GM18511 (cell line): ENCODE results near the gene RABL6.
"Not testable (repeated sequence)": the region's sequence is repeated elsewhere in the genome, so short reads cannot be mapped to it uniquely, and the experiment has no call there.

Experiments
- ATAC-seq: cut with Tn5 transposase; IDR thresholded peaks from one replicate; pipeline ENCODE4 v1.9.1; 2021; ENCODE audit warnings: mild to moderate bottlenecking, moderate library complexity; ENCODE audit not compliant: unreplicated experiment

Gene RABL6

DNA sequence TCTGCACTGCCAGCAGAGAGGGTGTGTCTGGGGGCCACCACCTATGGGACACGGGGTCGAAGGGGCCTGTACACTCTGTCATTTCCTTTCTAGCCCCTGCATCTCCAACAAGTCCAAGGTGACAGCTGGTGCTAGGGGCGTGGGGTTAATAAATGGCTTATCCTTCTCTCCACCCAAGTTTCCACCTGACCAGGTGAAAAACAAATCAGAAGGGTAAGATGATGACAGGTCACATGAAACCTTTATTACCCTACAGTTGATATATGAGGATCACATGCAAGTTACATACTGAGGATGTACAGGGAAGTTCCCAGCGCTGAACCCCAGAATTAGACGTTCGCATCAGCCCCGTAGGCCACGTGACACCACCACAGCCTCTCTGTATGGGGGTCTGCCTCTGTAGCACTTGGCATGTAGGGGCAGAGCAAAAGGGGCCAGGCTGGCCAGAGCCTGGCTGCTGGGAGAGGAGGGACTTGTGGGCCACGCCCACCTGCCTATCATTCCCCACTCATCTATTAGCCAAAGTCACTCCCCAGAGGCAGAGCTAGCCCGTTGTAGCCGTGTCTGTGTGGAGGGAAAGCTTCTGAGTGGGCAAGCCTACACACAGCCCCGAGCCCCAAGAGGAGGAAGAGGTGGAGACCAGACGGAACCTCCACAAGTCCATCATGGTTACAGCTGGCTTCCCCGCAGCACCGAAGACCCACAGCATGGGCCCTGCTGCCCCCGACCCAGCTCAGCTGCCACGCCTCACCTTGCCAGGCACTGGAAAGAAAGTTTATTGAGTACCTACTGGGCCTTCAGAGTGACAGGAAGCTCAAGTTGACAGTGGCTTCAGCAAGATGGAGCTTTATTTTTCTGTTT, 14.4 kb upstream of the RABL6 start:
- no peak for ATAC-seq

DNA sequence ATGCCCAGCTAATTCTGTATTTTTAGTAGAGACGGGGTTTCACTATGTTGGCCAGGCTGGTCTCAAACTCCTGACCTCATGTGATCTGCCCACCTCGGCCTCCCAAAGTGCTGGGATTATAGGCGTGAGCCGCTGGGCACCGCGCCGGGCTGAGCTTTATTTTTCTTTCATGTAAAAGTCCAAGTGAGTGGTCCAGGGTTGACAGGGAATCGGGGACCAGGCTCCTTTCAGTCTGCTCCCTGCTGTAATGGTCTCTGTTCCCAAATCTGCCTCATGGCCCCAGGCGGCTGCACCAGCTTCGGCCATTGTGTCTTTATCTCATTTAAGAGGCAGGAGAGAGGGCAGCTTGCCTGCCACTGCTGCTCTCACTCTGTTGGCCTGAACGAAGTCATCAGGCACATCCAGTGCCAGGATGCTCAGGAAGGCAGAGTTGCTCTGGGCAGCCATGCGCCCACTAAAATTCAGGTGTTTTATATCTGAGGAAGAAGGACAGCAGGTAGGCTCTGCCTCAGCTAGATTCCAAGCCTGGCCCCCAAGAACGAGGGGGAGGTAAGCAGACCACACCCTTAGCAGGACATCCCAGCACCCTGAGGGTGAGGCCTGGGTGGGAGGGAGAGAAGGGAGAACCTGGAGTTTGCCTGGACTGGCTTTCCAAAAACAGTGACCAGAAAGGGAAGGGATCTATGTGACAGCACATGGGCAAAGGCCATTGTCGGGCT, 13.3 kb upstream of the RABL6 start:
- no peak for ATAC-seq

- ATAC-seq = no peak
Observed at GRCh38 chr9:136795000-136795348, 12.8 kb upstream of the RABL6 start.

GRCh38 chr9:136796238-136796774, 11.4 kb upstream of the RABL6 start, which contains the start of gene CCDC183:
CCDC183 (plus strand) TSS chr9:136796338; CDS start chr9:136796398, 60 bp downstream.
- ATAC-seq = no peak

GRCh38 chr9:136796775-136797347, 10.9 kb upstream of the RABL6 start:
- not testable (repeated sequence) for ATAC-seq

- ATAC-seq = no peak
Observed at GRCh38 chr9:136798708-136799078, 9.1 kb upstream of the RABL6 start.

DNA sequence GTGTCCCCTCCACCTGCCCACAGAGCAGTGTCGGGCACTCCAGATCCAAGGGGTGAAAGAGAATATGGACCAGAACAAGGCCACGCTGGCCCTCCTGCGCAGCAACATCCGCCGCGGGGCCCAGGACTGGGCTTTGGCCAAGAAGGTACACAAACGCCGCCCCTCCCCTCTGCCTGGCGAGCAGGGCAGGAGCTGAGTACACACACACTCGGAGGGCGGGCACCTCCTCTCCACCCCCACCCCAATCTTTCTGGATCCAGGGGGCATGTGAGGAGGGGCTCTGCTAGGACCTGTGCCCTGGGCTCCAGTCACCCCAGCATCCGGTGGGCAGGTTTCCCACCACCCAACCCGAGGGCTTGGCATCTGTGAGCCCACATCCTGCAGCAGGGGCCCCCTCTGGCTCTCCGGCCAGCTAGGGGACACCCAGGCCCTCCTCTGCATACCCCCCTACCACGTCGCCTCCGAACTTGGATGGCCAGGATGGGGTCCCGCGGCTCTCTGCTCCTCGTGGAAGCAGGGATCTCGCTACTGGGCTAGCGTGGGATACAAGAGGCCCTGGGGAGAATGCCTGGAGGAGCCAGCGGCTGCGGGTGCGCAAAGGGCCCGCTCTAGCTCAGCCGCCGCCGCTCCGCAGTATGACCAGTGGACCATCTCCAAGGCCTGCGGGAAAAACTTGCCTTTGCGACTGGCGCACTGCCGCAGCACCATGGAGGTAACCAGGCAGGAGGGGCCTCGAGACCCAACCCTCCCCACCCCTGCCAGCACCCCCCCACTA, 8.5 kb upstream of the RABL6 start:
- no peak for ATAC-seq

DNA sequence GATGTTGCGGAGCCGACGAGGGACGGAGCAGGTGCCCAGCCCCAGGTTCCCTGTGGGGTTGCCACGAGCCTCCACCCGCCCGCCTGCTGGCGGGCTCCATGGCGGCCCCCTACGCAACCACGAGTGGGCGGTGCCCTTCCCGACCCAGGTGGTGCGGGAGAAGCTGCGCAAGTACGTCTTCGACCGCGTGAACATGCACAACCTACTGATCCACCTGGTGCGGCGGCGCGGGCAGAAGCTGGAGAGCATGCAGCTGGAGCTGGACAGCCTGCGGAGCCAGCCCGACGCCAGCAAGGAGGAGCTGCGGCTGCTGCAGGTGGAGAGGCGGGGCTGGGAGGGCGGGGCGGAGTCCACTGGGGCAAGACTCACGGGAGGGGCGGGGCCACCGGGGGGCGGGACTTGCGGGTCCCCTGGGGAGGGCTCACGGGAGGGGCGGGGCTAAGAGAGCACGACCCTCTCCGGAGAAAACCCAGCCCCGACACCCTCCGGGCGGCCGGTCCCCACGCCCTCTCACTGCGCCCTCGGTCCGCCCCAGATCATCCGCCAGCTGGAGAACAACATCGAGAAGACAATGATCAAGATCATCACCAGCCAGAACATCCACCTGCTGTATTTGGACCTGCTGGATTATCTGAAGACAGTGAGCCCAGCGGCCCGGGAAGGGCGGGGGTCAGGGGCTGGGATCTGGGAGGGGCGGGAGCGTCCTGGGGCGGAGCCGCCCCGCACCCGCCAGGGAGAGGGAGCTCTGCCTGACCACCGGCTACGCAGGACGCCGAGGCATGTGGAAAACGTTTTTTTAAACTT, 7.7 kb upstream of the RABL6 start:
- peak; percentile 58 for ATAC-seq

DNA sequence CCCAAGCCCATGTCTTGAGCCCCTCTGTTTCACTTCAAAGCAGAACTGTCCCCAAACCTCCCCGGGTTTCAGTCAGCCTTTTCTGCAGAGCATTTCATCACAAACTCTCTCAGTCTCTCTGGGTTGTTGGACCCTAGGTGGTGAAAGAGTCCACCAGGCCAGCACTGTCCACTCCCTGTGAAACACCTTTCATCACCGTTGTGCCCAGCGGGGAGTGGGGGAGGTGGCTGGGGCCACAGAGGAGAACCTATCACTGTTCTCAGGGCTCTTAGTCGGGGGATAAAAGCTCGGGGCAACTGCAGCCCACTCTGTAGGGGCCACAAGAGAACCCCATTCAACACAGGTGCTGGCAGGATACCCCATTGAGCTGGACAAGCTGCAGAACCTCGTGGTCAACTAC, 5.4 kb upstream of the RABL6 start:
- no peak for ATAC-seq

DNA sequence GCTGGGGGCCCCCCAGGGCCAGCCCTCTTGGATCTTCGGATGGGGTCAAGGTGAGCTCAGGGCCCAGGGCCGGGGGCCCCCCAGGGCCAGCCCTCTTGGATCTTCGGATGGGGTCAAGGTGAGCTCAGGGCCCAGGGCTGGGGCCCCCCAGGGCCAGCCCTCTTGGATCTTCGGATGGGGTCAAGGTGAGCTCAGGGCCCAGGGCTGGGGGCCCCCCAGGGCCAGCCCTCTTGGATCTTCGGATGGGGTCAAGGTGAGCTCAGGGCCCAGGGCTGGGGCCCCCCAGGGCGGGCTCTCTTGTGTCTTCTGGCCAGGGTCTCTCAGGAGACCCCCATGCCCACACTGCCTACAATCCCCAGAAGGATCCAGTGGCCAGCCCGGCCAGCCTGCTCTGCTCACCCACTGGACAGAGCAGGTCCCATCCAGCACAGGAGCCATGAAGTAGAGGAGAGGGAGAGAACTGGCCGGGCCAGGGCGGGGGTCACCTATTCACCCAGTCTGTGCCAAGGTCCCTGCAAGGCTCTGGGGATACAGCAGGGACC, 4.7 kb upstream of the RABL6 start:
- not testable (repeated sequence) for ATAC-seq

DNA sequence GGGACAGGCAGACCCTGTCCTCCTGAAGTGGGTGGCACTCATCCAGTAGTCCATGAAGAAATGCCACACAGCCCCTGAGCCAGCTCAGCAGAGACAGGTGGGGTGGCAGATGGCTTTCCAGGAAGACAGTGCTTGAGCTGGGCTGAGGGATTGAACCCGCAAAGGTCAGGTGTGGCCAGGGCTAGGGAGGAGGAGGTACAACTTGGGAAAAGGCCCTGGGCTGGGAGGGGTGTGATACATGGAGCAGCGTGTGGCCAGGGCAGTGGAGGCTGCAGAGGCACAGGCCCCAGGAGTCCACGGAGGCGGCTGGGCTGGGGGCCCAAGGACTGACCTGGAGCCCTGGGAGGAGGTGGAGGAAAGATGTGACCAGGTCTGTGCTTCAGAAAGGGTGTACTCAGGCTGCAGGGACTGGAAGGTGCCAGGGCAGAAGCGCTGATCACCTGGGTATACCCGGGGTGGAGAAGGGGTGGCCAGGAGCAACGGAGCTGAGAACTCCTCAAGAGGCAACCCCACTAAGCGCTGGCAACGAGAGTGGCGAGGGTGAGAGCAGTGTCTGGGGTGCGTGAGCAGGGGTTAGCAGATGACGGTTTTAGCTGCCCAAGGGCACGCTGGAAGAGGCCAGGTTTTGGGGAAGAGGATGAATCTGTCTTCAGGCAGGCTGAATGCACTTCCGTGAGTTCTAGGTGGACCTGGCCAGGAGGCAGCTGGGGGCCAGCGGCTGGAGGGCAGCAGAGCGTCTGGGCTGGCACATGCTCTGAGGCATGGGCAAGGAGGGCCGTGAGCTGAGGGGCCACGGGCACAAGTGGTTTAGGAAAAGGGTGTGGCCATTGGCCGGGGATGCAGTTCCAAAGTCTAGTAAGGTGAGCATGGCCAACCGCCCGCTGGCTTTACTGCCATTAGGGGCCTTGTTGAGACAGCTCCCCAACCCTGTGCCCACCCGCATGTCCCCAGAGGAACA, 3.9 kb upstream of the RABL6 start:
- no peak for ATAC-seq

GRCh38 chr9:136804509-136805206, 3.1 kb upstream of the RABL6 start:
- no peak for ATAC-seq

DNA sequence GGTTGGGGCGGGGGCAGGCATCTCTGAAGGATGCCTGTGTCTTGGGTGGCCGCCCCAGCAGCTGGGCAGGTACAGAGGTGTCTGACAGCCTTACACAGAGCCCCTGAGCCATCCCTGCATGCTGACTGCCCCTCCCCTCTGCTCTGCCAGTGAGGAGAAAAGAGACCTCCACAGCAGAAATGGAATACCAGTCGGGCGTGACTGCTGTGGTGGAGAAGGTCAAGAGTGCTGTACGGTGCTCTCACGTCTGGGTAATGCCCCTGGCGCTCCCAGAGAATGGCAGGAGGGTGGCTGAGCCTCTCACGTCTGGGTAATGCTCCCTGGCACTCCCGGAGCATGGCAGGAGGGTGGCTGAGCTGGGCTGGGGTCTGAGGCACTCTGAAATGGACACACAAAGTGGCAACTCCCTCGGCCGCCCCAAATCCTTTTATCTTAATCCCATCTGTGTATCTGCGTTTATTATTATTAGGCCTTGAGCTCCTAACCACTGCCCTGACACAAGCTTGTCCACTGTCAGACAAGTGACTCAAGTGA, 2.5 kb upstream of the RABL6 start:
- no peak for ATAC-seq

GRCh38 chr9:136806067-136806466, 1.7 kb upstream of the RABL6 start:
- ATAC-seq = no peak

DNA sequence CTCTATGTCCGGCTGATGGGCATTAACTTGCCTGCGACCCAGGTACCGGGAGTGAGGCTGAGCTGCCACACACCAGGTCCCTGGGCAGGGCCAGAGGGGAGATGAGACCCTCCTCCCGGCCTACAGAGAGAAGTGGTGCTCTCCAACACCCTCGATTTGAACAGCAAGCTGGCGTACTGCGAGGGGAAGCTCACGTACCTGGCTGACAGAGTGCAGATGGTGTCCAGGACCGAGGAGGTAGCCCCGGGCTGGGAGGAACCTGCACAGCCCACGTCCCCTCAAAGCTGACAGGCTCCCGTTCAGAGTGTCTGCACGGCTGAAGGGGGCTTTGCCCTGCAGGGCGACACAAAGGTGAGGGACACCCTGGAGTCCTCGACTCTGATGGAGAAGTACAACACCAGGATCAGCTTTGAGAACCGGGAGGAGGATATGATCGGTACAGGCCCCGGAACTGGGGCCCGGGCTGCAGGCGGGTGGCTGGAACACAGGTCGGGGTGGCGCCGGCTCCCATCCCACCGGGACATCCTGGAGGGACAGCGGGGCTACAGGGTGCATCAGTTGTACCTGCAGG, 1.0 kb upstream of the RABL6 start:
- ATAC-seq = no peak

- ATAC-seq = peak; percentile 40
Observed at GRCh38 chr9:136808075-136808805, 492 bp downstream of the RABL6 start.

DNA sequence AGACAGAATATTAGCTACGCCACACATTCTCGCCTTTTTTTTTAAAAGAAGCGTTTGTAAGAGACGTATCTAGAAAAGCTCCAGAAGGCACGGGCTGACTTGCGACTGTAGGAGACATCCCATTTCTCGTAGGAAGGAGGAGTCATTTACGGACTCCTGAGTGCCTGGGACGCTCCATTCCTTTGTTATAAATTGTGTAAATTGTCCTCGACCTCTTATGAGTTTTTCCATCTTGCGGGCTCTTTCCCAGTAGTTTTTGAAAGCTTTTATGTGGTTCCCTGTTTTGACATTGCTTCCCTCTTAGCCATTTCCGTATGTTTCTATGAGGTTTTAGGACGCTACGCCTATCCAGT, 1.0 kb downstream of the RABL6 start:
- ATAC-seq = no peak
